GM18873 (cell line): ENCODE data around the gene GNA15.
A peak's percentile ranks its signal among the peaks of the same experiment; 100 is the strongest.

Experiments used
- ATAC-seq: cut with Tn5 transposase; IDR thresholded peaks from one replicate; pipeline ENCODE4 v1.9.1; 2021; ENCODE audit warnings: mild to moderate bottlenecking, moderate library complexity, moderate number of reproducible peaks; ENCODE audit not compliant: unreplicated experiment, low FRiP score

GNA15 gene

GRCh38 chr19:3119693-3120380 lies 16.0 kb upstream of the GNA15 start:
- ATAC-seq, result no peak

- no peak for ATAC-seq
Observed at GRCh38 chr19:3120611-3121276, 15.1 kb upstream of the GNA15 start.

- no peak for ATAC-seq
Observed at GRCh38 chr19:3121396-3121795, 14.4 kb upstream of the GNA15 start.

- no peak for ATAC-seq
Observed at GRCh38 chr19:3121821-3122511, 13.9 kb upstream of the GNA15 start.

- ATAC-seq, result no peak
Observed at GRCh38 chr19:3122512-3122870, 13.3 kb upstream of the GNA15 start.

GRCh38 chr19:3123088-3123721 lies 12.6 kb upstream of the GNA15 start:
- no peak for ATAC-seq

GRCh38 chr19:3123956-3124355 lies 11.9 kb upstream of the GNA15 start:
- no peak for ATAC-seq

GRCh38 chr19:3124630-3125029 lies 11.2 kb upstream of the GNA15 start:
- no peak for ATAC-seq

- ATAC-seq, result no peak
Observed at GRCh38 chr19:3125900-3126524, 9.8 kb upstream of the GNA15 start.

GRCh38 chr19:3129112-3129511 lies 6.7 kb upstream of the GNA15 start:
- ATAC-seq, result no peak

- ATAC-seq, result no peak
Observed at GRCh38 chr19:3131168-3131567, 4.7 kb upstream of the GNA15 start.

GRCh38 chr19:3132971-3133792 lies 2.7 kb upstream of the GNA15 start:
- ATAC-seq, result peak; percentile 39

GRCh38 chr19:3133793-3134116 lies 2.1 kb upstream of the GNA15 start:
- ATAC-seq, result no peak

- ATAC-seq, result no peak
Observed at GRCh38 chr19:3136684-3137055, 837 bp downstream of the GNA15 start.

GRCh38 chr19:3137119-3137518 lies 1.3 kb downstream of the GNA15 start:
- no peak for ATAC-seq

- ATAC-seq, result no peak
Observed at GRCh38 chr19:3138268-3138667, 2.4 kb downstream of the GNA15 start.

- ATAC-seq, result no peak
Observed at GRCh38 chr19:3140667-3141038, 4.8 kb downstream of the GNA15 start.

GRCh38 chr19:3142292-3142670 lies 6.4 kb downstream of the GNA15 start:
- ATAC-seq, result no peak

- ATAC-seq, result no peak
Observed at GRCh38 chr19:3142781-3143337, 7.0 kb downstream of the GNA15 start.
